Loucy (cell line): ENCODE measurements around the gene CNTN4.

ENCODE experiments used
- CTCF ChIP-seq: fragments of 200-600 bp; sonication (generic); conservative IDR thresholded peaks from 2 replicates; pipeline ENCODE4 v1.5.1; 2014; ENCODE audit warnings: mild to moderate bottlenecking, antibody characterized with exemption, low read length
- EZH2phosphoT487 ChIP-seq: fragments of 200-600 bp; IDR thresholded peaks from 2 replicates; pipeline ENCODE4 v1.6.1; 2018; ENCODE audit warnings: antibody characterized with exemption, mild to moderate bottlenecking, moderate library complexity, borderline replicate concordance

- TF ChIP-seq CTCF: no peak
- TF ChIP-seq EZH2phosphoT487: no peak
Observed at GRCh38 chr3:2771193-2771592, 672.5 kb downstream of the CNTN4 start.
